Stimulated activated CD4-positive, alpha-beta T cell treated with anti-CD3 and anti-CD28 coated beads, Interleukin-4, amount 100 ng/mL, for 4 hours (primary cell): Measurements from ENCODE around the gene FADS3.

Experiments
- DNase-seq, 2 experiments: peaks; one replicate each; pipeline ENCODE4 v3.0.0-alpha.2; 2020

Gene FADS3, protein sequence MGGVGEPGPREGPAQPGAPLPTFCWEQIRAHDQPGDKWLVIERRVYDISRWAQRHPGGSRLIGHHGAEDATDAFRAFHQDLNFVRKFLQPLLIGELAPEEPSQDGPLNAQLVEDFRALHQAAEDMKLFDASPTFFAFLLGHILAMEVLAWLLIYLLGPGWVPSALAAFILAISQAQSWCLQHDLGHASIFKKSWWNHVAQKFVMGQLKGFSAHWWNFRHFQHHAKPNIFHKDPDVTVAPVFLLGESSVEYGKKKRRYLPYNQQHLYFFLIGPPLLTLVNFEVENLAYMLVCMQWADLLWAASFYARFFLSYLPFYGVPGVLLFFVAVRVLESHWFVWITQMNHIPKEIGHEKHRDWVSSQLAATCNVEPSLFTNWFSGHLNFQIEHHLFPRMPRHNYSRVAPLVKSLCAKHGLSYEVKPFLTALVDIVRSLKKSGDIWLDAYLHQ

GRCh38 chr11:61891331-61892084, at the start of gene FADS3:
Gene FADS3, minus strand, starts transcription at chr11:61891545. Its CDS starts 164 bp downstream, at chr11:61891381.
- DNase-seq, result peak; percentile 44 to 58

- DNase-seq, result no peak
These were observed 49.1 kb upstream of the FADS3 start for GRCh38 chr11:61940466-61940865.

- DNase-seq, result no peak
These were observed 44.5 kb upstream of the FADS3 start for GRCh38 chr11:61935861-61936260.

GRCh38 chr11:61930933-61931332, 39.6 kb upstream of the FADS3 start:
- DNase-seq, result no peak

- DNase-seq, result no peak
These were observed 37.3 kb upstream of the FADS3 start for GRCh38 chr11:61928606-61929005.

- no peak for DNase-seq
These were observed 36.2 kb upstream of the FADS3 start for GRCh38 chr11:61927501-61927900.

- DNase-seq, result no peak
These were observed 34.9 kb upstream of the FADS3 start for GRCh38 chr11:61926235-61926634.

- DNase-seq, result no peak
These were observed 34.4 kb upstream of the FADS3 start for GRCh38 chr11:61925736-61926135.

GRCh38 chr11:61924064-61924455, 32.7 kb upstream of the FADS3 start:
- DNase-seq, result no peak

DNA sequence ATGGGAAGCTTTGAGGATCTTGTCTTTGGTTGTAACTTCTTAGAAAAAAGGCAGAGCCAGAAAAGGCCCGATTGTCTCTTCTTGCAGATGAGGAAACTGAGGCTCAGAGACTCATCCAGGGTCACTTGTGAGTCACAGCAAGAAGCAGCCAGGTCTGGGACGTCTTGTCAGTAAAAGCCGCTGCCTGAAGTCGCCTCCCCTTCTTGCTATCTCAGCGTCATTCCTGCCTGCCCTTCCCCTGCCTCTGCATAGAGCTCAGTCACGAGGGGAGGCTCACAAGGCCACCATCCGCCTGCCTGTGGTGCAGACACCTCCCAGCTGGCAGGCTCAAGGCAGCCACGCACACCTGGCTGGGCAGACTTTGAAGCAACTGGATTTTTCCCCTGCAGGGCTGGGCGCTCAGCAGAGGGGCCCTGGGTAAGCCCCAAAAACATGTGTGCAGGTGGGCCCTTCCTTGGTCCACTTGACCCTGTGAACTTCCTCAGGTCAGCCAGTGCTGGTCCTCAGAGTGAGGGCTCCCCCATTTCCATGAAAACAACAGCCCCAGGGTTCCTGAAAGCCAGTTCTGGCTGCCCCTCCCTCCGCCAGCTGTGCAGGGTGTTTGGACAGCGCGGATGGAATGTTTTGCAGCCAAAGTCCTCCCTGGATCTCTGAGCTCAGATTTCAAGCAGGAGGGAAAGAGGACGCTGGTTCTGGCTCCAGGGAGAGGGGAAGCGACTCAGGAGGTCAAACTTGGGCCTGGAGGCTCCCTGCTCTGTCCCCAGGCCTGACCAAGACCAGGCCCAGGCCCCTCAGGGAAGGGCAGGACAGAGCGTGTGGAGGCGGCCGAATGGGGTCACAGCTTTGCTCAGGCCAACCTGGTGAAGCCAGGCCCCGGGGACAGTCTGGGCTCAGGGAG, 32.1 kb upstream of the FADS3 start:
- no peak for DNase-seq

- no peak for DNase-seq
These were observed 31.2 kb upstream of the FADS3 start for GRCh38 chr11:61922539-61922938.

- no peak for DNase-seq
These were observed 30.1 kb upstream of the FADS3 start for GRCh38 chr11:61921446-61921845.

DNA sequence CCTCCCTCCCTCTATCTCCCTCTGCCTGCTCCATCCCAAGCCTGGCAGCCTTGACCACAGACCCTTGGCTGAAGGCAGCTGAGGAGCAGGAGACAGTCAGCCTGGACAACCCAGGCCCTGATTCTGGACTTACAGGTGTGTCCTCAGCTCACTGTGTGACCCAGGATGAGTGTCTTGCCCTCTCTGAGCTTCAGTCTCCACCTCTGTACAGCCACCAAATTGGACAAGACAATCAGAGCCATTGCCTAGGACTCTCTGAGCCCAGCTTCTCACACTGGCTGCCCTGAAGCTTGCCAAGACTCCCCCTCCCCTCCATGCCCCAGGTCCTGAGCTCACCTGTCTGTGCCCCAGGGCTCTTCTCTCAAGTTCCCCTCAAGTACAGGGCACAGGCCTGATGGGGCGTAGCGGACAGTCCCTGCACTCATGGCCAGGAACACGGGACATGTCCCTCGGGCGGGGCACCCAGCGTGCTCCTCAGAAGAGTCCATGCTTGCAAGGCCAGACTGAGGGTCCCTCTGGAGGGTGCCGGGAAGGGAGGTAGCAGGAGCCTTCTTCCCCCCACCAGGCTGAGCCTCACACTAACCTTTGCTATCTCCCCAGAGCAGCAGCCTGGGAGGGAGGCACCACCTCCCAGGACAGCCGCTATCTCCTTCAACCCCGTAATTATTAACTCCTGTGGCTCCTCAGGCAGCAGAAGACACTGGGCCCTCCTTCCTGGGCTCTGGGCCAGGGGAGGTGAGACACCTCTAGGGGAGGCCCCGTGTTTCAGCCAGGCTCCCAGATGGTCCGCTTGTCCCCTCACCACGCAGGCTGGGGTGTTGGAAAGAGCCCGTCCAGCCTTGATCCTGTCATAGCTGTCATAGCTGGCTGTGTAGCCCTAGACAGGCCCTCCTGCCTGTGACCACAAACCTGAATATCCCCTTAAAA, 28.6 kb upstream of the FADS3 start:
- no peak for DNase-seq

DNA sequence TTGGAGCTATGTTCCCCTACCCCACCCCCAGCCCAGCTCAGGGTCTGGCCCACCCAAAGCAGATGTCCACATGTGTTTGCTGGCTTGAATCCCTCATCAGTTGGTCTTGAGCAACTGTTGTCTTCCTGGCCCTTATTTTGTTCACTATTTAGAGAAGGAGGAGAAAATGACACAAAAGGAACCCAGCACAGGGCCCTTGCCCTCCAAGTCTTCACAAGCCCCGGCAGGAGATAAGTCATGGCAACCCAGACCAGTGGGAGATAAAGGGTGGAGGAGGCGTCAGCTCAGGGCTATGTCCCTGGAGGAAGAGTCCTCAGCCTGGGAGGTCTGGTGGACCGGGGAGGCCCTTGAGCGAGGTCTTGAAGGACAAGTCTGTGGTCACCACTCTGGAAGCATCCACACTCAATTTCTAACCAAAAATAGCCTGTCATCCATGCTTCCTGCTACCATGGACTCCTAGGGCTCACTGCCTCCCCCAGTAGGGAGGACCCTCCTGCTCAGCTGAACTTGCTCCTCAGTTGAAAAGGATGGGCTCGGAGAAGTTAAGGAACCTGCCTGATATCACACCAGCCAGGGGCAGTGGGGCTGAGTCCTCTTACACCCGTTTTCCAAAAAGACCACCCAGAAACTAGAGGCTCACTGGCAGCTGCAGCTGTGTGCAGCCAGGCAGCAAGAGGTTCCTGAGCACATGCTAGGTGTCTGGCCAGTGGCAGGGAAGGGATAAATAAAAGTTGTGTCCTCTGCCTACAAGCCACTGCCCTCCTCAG, 27.8 kb upstream of the FADS3 start:
- no peak for DNase-seq

DNA sequence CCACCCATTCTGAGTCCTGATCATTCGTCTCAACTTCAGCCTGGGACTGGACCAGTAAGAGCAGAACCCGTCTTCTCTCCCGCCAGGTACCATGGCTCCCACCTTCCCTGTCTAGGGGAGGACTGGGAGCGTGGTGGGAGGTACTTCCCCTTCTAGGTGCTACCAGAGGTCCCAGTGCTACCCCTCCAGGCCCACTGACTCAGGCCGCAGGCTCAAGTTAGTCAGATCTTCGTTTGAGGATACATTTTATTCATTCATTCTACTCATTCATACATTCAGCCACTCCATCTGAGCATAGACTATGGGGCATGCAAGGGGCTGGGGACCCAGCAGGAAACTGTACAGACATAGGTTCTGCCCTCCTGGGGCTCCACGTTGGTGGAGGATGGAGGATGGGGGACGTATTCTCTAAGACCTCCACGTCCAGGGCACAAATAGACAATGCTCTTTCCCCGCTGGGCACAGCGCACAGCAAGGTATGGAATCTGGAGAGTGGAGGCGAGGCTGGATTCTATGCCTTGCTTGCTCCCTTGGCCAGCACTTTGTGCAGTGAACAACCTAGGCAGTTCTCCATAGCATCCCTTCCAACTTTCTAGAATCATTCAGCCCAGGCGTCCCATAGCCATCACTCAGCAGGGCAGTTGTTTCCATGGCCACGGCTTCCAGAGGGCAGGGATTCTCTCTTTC, 27.0 kb upstream of the FADS3 start:
- DNase-seq, result no peak

DNA sequence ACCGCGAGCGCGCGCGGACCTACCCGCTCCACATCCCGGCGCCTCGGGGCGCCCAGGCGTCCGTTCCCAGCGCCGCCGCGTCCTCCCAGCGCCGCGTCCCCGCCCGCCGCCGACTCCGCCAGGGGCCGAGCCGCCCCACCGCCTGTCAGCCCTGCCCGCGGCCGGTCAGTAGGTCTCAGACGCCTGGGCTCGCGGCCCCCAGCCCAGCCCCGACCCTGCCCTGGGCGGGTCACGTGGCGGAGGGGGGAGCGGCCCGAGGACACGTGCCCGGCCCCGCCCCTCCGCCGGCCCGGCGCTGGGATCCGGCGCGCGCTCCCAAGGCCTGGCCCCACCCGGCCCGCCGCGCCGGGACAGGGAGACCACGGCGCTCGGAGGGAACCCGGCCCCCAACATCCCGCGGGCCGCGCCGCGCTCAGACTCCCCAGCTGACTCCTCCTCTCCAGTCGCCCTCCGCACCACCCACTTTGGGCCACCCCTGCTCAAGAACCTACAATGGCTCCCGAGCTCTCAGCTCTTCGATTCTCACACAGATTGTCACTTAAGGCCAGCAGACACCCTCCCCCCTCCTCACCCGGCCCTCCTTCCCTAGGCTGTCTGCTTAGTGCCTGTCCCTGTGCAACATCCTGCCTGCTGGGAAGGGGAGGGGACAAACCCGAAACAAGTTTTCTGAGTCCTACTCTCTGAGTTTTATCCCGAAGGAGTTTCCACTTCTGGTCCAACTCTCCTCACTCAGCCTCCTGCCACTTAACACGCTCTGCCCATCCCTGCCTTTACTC, 26.2 kb upstream of the FADS3 start, which contains the start of gene RAB3IL1:
Gene RAB3IL1 (minus strand): TSS at position 233 of the 776 bp plus-strand sequence. CDS start 199 bp downstream, at position 34.
- no peak for DNase-seq

DNA sequence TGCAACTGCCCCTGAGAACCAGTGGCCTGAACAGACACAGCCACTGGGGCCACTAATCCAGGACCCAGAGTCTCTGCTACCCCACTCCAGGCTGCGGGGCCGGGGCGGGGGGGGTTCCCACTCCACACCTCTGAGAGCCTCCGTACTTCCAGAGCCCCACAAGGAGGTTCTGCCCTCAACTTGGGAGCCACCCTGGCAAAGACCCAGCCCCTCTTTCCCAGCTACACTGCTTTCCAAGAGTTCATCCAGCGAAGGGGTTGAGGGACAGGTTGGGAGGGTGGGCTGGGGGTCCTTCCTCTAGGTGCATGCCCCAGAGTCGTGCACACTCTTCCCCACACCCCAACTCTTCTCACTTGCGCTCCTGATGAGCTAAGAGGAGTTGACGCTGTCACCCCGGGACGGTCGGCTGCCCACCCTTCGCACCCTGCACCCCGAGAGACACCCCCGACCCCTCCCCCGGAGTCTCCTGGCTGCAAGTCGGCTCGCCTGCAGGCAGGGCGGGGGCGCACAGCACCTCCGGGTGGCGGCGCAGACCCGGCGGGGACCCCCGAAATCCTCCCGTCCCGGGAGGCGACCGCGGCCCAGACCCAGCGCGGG, 25.5 kb upstream of the FADS3 start:
- no peak for DNase-seq

DNA sequence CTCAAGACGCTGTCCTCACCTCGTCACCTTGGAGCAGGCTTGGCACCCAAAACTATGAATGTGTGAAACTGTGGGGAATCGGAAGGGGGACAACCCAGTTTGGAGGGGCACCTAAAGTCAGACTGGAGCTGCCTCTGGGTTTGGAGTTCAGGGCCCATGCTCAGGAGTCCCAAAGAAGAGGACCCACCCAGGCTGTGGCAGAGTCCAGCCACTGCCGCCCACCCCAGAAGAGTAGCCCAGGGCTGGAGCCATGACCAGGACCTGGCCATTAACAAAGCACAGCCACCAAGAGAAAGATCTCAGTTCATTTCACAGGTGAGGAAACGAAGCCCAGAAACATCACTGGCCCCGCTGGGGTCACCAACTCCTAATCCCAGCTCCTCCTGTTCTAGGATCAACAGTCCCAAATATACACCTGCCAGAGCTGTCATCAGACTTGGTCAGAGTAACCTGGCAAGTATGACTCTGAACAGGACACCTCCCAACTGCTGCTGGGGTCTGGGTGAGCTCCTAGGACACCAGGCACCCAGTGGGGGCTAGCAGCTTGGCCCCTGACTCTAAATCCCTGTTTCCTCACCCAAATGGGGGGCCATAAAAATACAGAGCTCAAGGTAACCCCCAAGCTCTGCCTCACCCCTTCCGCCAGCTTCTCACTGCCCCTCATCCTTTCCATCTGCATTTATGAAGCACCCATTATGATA, 23.3 kb upstream of the FADS3 start:
- DNase-seq, result no peak
